ENCODE measurements around the gene XRCC1.
"Not testable (repeated sequence)": the region's sequence is repeated elsewhere in the genome, so short reads cannot be mapped to it uniquely, and the experiment has no call there.

Gene XRCC1

GRCh38 chr19:43552198-43552450, 23.2 kb downstream of the XRCC1 start:
- no peak for FAIRE-seq
- no peak for TF ChIP-seq TAF1 (IDR thresholded peaks at IDR 0.05; ENCODE audit: low read depth, low read length)

GRCh38 chr19:43551399-43552197, 23.7 kb downstream of the XRCC1 start:
- DNase-seq (ENCODE audit: insufficient read length, low spot score) (no peak), FAIRE-seq (no peak)
- TF ChIP-seq PAX5 (IDR thresholded peaks at IDR 0.05; ENCODE audit: insufficient read depth, low read length, severe bottlenecking) (no peak), POLR2AphosphoS5 (IDR thresholded peaks at IDR 0.05; ENCODE audit: low read depth, low read length) (no peak), POU2F2 (IDR thresholded peaks at IDR 0.05; ENCODE audit: low read depth, low read length) (no peak), POLR2A (IDR thresholded peaks at IDR 0.05; ENCODE audit: low read depth, low read length) (no peak), SPI1 (IDR thresholded peaks at IDR 0.05; ENCODE audit: low read depth, low read length) (no peak), TAF1 (IDR thresholded peaks at IDR 0.05; ENCODE audit: low read depth, low read length) (no peak)

More at GRCh38 chr19:43552198-43552450, 23.2 kb downstream of the XRCC1 start:
- DNase-seq (ENCODE audit: insufficient read length, low spot score), result no peak

DNA sequence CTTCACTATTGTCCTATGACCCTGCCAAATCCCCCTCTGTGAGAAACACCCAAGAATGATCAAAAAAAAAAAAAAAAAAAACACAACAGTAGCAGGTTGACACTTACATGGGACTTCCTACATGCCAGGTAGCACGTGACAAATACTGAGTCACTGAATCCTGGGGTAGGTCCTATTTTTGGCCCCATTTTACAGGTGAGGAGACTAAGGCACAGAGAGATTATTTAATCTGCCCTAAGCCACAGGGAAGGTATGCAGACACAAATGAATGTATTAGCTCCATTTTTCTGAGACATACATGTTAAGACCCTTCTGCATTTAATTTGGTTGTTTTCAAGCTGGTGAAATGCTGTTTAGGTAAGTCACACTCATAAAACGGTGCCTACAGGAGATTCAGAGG, 26.6 kb downstream of the XRCC1 start:
- no peak for TF ChIP-seq PAX5 (IDR thresholded peaks at IDR 0.05; ENCODE audit: insufficient read depth, low read length, severe bottlenecking)
- TF ChIP-seq TAF1 (IDR thresholded peaks at IDR 0.05; ENCODE audit: low read depth, low read length), result no peak
- no peak for TF ChIP-seq POU2F2 (IDR thresholded peaks at IDR 0.05; ENCODE audit: low read depth, low read length)
- TF ChIP-seq POLR2A (IDR thresholded peaks at IDR 0.05; ENCODE audit: low read depth, low read length), result no peak
- TF ChIP-seq SPI1 (IDR thresholded peaks at IDR 0.05; ENCODE audit: low read depth, low read length), result no peak
- TF ChIP-seq POLR2AphosphoS5 (IDR thresholded peaks at IDR 0.05; ENCODE audit: low read depth, low read length), result no peak

GRCh38 chr19:43547926-43548325, 27.4 kb downstream of the XRCC1 start:
- not testable (repeated sequence) for DNase-seq (ENCODE audit: insufficient read length, low spot score); FAIRE-seq

More for the DNA sequence above, 26.6 kb downstream of the XRCC1 start:
- DNase-seq (ENCODE audit: insufficient read length, low spot score), result no peak
- FAIRE-seq, result no peak

GRCh38 chr19:43546581-43546980, 28.7 kb downstream of the XRCC1 start:
- no peak for DNase-seq (ENCODE audit: insufficient read length, low spot score)
- no peak for FAIRE-seq
- no peak for TF ChIP-seq SPI1 (IDR thresholded peaks at IDR 0.05; ENCODE audit: low read depth, low read length)
- no peak for TF ChIP-seq POLR2A (IDR thresholded peaks at IDR 0.05; ENCODE audit: low read depth, low read length)
- no peak for TF ChIP-seq PAX5 (IDR thresholded peaks at IDR 0.05; ENCODE audit: insufficient read depth, low read length, severe bottlenecking)
- no peak for TF ChIP-seq POU2F2 (IDR thresholded peaks at IDR 0.05; ENCODE audit: low read depth, low read length)
- no peak for TF ChIP-seq TAF1 (IDR thresholded peaks at IDR 0.05; ENCODE audit: low read depth, low read length)
- no peak for TF ChIP-seq POLR2AphosphoS5 (IDR thresholded peaks at IDR 0.05; ENCODE audit: low read depth, low read length)

- FAIRE-seq (no peak), DNase-seq (ENCODE audit: insufficient read length, low spot score) (no peak)
- no peak for TF ChIP-seq POLR2AphosphoS5 (IDR thresholded peaks at IDR 0.05; ENCODE audit: low read depth, low read length)
Measured at GRCh38 chr19:43545981-43546380, 29.3 kb downstream of the XRCC1 start.

DNA sequence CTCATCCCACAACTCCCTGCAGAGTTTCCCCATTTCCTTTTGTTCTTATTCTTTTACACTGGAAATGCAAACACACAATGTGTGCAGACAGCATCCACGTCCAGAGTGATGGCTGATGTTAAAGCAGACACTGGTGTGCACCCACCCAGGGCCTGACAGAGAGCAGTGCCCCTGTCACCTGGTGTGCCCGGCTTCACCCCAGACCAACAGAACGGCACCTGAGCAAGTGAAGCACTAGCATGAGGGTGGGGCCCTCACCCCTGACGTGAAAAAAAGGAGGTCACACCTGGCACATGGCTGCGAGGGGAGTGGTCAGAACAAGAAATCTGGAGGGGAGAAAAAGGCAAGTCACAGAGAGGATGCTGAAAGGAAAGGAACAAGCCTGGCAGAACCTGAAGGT, 30.1 kb downstream of the XRCC1 start:
- FAIRE-seq (no peak), DNase-seq (ENCODE audit: insufficient read length, low spot score) (no peak)
- TF ChIP-seq SPI1 (IDR thresholded peaks at IDR 0.05; ENCODE audit: low read depth, low read length) (no peak), PAX5 (IDR thresholded peaks at IDR 0.05; ENCODE audit: insufficient read depth, low read length, severe bottlenecking) (no peak), TAF1 (IDR thresholded peaks at IDR 0.05; ENCODE audit: low read depth, low read length) (no peak), POLR2AphosphoS5 (IDR thresholded peaks at IDR 0.05; ENCODE audit: low read depth, low read length) (no peak), POU2F2 (IDR thresholded peaks at IDR 0.05; ENCODE audit: low read depth, low read length) (no peak), POLR2A (IDR thresholded peaks at IDR 0.05; ENCODE audit: low read depth, low read length) (no peak)

- FAIRE-seq (no peak), DNase-seq (ENCODE audit: insufficient read length, low spot score) (no peak)
- TF ChIP-seq POLR2A (IDR thresholded peaks at IDR 0.05; ENCODE audit: low read depth, low read length) (no peak), POU2F2 (IDR thresholded peaks at IDR 0.05; ENCODE audit: low read depth, low read length) (no peak), PAX5 (IDR thresholded peaks at IDR 0.05; ENCODE audit: insufficient read depth, low read length, severe bottlenecking) (no peak), POLR2AphosphoS5 (IDR thresholded peaks at IDR 0.05; ENCODE audit: low read depth, low read length) (no peak), TAF1 (IDR thresholded peaks at IDR 0.05; ENCODE audit: low read depth, low read length) (no peak), SPI1 (IDR thresholded peaks at IDR 0.05; ENCODE audit: low read depth, low read length) (no peak)
Measured at GRCh38 chr19:43544077-43544476, 31.2 kb downstream of the XRCC1 start.

DNA sequence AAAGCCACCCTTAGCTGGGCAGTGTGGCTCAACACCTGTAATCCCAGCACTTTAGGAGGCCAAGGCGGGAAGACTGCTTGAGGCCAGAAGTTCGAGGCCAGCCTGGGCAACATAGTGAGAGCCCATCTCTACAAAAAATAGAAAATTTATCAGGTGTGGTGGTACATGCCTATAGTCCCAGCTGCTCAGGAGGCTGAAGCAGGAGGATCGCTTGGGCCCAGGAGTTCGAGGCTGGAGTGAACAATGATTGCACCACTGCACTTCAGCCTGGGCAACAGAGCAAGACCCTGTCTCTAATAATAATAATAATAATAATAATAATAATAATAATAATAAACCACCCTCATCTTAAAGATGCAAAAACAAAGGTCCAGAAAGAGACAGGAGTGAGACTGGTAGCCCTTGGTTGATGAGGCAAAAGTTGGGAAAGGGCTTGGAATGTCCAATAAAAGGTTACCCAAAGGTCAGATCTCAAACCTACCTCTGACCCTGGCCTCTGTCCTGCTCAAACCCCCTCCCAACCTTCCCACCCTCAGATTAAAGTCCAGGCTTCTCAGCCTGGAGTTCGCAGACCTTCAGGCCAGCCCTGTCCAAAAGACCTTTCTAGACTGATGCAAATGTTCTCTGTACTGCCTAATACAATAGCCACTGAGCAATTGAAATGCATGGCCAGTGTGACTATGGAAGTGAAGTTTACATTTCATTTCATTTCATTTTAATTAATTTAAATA, 33.2 kb downstream of the XRCC1 start:
- DNase-seq (ENCODE audit: insufficient read length, low spot score) (no peak), FAIRE-seq (no peak)
- TF ChIP-seq POU2F2 (IDR thresholded peaks at IDR 0.05; ENCODE audit: low read depth, low read length), result no peak
- TF ChIP-seq POLR2AphosphoS5 (IDR thresholded peaks at IDR 0.05; ENCODE audit: low read depth, low read length), result no peak
- TF ChIP-seq POLR2A (IDR thresholded peaks at IDR 0.05; ENCODE audit: low read depth, low read length), result no peak
- no peak for TF ChIP-seq SPI1 (IDR thresholded peaks at IDR 0.05; ENCODE audit: low read depth, low read length)
- no peak for TF ChIP-seq PAX5 (IDR thresholded peaks at IDR 0.05; ENCODE audit: insufficient read depth, low read length, severe bottlenecking)
- TF ChIP-seq TAF1 (IDR thresholded peaks at IDR 0.05; ENCODE audit: low read depth, low read length), result no peak

- DNase-seq (ENCODE audit: insufficient read length, low spot score), result no peak
- TF ChIP-seq SPI1 (IDR thresholded peaks at IDR 0.05; ENCODE audit: low read depth, low read length), result no peak
- TF ChIP-seq POU2F2 (IDR thresholded peaks at IDR 0.05; ENCODE audit: low read depth, low read length), result no peak
- no peak for TF ChIP-seq POLR2A (IDR thresholded peaks at IDR 0.05; ENCODE audit: low read depth, low read length)
- TF ChIP-seq POLR2AphosphoS5 (IDR thresholded peaks at IDR 0.05; ENCODE audit: low read depth, low read length), result no peak
- no peak for TF ChIP-seq PAX5 (IDR thresholded peaks at IDR 0.05; ENCODE audit: insufficient read depth, low read length, severe bottlenecking)
- no peak for FAIRE-seq
Measured at GRCh38 chr19:43540381-43540780, 34.9 kb downstream of the XRCC1 start.
